Right atrium auricular region (tissue), 2 donors: ENCODE data around the gene C2orf15. TPM values are rescaled to one million over a fixed set of nuclear protein-coding genes. Genes with fewer than 3 reads are reported as not detected.
A peak's percentile ranks its signal among the peaks of the same experiment; 100 is the strongest.

Experiments
- DNase-seq: peaks from one replicate; pipeline ENCODE4 v3.0.0-alpha.2; 2019; ENCODE audit warnings: low spot score
- H3K27ac ChIP-seq, 2 donors: fragments of 200-600 bp; sonication (generic); 1 replicate in 1 of 2; 2 replicates in 1 of 2; pipeline ENCODE4 v1.5.1; 2016 to 2019
- H3K27me3 ChIP-seq, 2 donors: fragments of 200-600 bp; sonication (generic); one replicate each; pipeline versions ENCODE4 v1.5.1 to v1.6.0; 2017 to 2019
- H3K36me3 ChIP-seq: fragments of 200-600 bp; sonication (generic); one replicate; pipeline ENCODE4 v1.5.1; 2016
- H3K4me1 ChIP-seq, 2 donors: fragments of 200-600 bp; sonication (generic); one replicate each; pipeline versions ENCODE4 v1.5.1 to v1.6.0; 2017 to 2019
- H3K4me3 ChIP-seq, 2 donors: fragments of 200-600 bp; sonication (generic); 1 replicate in 1 of 2; 2 replicates in 1 of 2; pipeline ENCODE4 v1.5.1; 2017 to 2019; ENCODE audit warnings: mild to moderate bottlenecking in 1 of 2, moderate library complexity in 1 of 2
- H3K9me3 ChIP-seq, 2 donors: fragments of 200-600 bp; sonication (generic); one replicate each; pipeline ENCODE4 v1.5.1; 2019
- CTCF ChIP-seq, 2 donors: fragments of 200-600 bp; sonication (generic); IDR thresholded peaks; one replicate each; pipeline ENCODE4 v1.5.1; 2019; ENCODE audit warnings: antibody characterized with exemption in 2 of 2
- total RNA-seq, 2 donors: library from RNA; depleted of rRNA; stranded (reverse); fragments of >200 nt; gene quantifications; one replicate each; pipeline ENCODE4 v1.1.0, GENCODE V29; 2016

The C2orf15 gene
- total RNA-seq = not detected

GRCh38 chr2:99141110-99142108, at the start of gene C2orf15:
C2orf15 (plus strand) TSS chr2:99141707; CDS start chr2:99150559, 8,852 bp downstream.
- Histone ChIP-seq H3K4me1 (peaks cover 0 to 12% of the 10 kb centered on the region in 2 donors), H3K36me3 (no peaks in the 10 kb centered on the region), H3K27me3 (no peaks in the 10 kb centered on the region), H3K4me3 (peak within 1 kb of the TSS; percentile 98 to 99), H3K27ac (peak within 1 kb of the TSS; percentile 92 to 95), H3K9me3 (no peaks in the 10 kb centered on the region)
- TF ChIP-seq CTCF (IDR thresholded peaks at IDR 0.05) = no peak
- peak; percentile 89 for DNase-seq

- H3K27me3 ChIP-seq = no peaks in the 10 kb centered on the region
- TF ChIP-seq CTCF (IDR thresholded peaks at IDR 0.05) = no peak
- no peak for DNase-seq
- no peaks in the 10 kb centered on the region for H3K4me1 ChIP-seq
- no peaks in the 10 kb centered on the region for H3K36me3 ChIP-seq
- H3K4me3 ChIP-seq = no peak overlapping the region
- no peak overlapping the region for H3K27ac ChIP-seq
- H3K9me3 ChIP-seq = peaks cover 0 to 12% of the 10 kb centered on the region in 2 donors
Observed at GRCh38 chr2:99096728-99097127, 44.8 kb upstream of the C2orf15 start.

GRCh38 chr2:99101697-99102096, 39.8 kb upstream of the C2orf15 start:
- H3K27ac ChIP-seq = no peak overlapping the region
- H3K27me3 ChIP-seq = no peaks in the 10 kb centered on the region
- H3K4me1 ChIP-seq = no peaks in the 10 kb centered on the region
- no peaks in the 10 kb centered on the region for H3K36me3 ChIP-seq
- TF ChIP-seq CTCF (IDR thresholded peaks at IDR 0.05) = no peak
- DNase-seq = no peak
- H3K9me3 ChIP-seq = no peaks in the 10 kb centered on the region
- no peak overlapping the region for H3K4me3 ChIP-seq

GRCh38 chr2:99104006-99104405, 37.5 kb upstream of the C2orf15 start:
- no peak overlapping the region for H3K27ac ChIP-seq
- no peak for DNase-seq
- TF ChIP-seq CTCF (IDR thresholded peaks at IDR 0.05) = no peak

GRCh38 chr2:99106913-99107312, 34.6 kb upstream of the C2orf15 start:
- H3K36me3 ChIP-seq = no peaks in the 10 kb centered on the region
- DNase-seq = no peak
- H3K4me1 ChIP-seq = no peaks in the 10 kb centered on the region
- H3K27ac ChIP-seq = no peak overlapping the region
- H3K27me3 ChIP-seq = no peaks in the 10 kb centered on the region
- no peak overlapping the region for H3K4me3 ChIP-seq
- no peak for TF ChIP-seq CTCF (IDR thresholded peaks at IDR 0.05)
- H3K9me3 ChIP-seq = no peaks in the 10 kb centered on the region

More at GRCh38 chr2:99104006-99104405, 37.5 kb upstream of the C2orf15 start:
- Histone ChIP-seq H3K9me3 (no peaks in the 10 kb centered on the region), H3K36me3 (no peaks in the 10 kb centered on the region), H3K4me3 (no peak overlapping the region), H3K27me3 (no peaks in the 10 kb centered on the region), H3K4me1 (no peaks in the 10 kb centered on the region)
